Testis (tissue), 2 donors: ENCODE measurements around the gene LIPM.

Source experiments
- POLR2A ChIP-seq: fragments of 450-650 bp; IDR thresholded peaks from one replicate; pipeline ENCODE4 v1.6.1; 2017; ENCODE audit warnings: antibody characterized with exemption, mild to moderate bottlenecking, moderate library complexity
- TF ChIP-seq, protein P1 (sequence below), 3 experiments: fragments of 450-650 bp in 2 of 3; fragments of 200-600 bp in 1 of 3; sonication (generic) in 1 of 3; IDR thresholded peaks; one replicate each; pipeline ENCODE4 v1.5.1; 2016 to 2019; ENCODE audit warnings: antibody characterized with exemption in 3 of 3, mild to moderate bottlenecking in 2 of 3, moderate library complexity in 1 of 3

DNA sequence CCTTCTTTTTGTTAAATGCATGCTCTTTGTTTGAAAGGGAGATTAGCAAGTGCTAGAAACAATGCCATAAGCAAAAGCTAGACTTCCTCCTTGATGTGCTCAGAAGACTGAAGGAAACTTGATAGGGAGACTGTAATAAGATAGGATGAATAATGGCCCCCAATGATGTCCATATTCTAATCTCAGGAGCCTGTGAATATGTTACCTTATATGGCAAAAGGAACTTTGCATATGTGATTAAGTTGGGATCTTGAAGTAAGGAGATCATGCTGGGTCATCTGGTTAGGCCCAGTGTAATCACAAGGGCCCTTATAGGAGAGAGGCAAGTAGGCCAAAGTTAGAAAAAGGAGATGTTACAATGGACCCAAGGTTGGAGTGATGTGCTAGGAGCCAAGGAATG lies 13.6 kb upstream of the LIPM start:
- TF ChIP-seq, protein P1, sequence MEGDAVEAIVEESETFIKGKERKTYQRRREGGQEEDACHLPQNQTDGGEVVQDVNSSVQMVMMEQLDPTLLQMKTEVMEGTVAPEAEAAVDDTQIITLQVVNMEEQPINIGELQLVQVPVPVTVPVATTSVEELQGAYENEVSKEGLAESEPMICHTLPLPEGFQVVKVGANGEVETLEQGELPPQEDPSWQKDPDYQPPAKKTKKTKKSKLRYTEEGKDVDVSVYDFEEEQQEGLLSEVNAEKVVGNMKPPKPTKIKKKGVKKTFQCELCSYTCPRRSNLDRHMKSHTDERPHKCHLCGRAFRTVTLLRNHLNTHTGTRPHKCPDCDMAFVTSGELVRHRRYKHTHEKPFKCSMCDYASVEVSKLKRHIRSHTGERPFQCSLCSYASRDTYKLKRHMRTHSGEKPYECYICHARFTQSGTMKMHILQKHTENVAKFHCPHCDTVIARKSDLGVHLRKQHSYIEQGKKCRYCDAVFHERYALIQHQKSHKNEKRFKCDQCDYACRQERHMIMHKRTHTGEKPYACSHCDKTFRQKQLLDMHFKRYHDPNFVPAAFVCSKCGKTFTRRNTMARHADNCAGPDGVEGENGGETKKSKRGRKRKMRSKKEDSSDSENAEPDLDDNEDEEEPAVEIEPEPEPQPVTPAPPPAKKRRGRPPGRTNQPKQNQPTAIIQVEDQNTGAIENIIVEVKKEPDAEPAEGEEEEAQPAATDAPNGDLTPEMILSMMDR (IDR thresholded peaks at IDR 0.05) = no peak
- no peak for TF ChIP-seq POLR2A
